Dedifferentiated amniotic fluid mesenchymal stem cell (primary cell): Measurements from ENCODE around the gene MAPK8.

Experiments used
- DNase-seq: peaks from one replicate; pipeline ENCODE4 v3.0.0-alpha.2; 2016; ENCODE audit errors: extremely low spot score

Gene MAPK8

DNA sequence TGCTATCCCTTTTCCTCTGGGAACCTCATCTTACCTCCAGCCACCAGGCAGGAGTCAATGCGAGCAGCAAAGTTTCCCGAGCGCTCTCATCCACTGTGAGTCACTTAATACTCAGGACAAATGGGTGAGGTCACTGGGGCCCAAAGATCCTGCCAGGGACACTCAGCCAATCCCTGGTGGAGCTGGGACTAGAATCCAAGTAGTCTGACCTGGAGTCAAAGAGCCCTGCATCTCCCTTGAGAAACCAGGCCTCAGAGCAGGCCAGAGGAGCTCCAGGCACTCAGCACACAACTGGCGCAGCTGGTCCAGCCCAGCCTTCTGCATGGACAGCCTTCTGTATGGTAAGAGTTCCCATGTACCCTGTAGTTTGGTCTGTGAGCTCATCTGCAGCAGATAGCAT lies 142.3 kb downstream of the MAPK8 start:
- no peak for DNase-seq

DNA sequence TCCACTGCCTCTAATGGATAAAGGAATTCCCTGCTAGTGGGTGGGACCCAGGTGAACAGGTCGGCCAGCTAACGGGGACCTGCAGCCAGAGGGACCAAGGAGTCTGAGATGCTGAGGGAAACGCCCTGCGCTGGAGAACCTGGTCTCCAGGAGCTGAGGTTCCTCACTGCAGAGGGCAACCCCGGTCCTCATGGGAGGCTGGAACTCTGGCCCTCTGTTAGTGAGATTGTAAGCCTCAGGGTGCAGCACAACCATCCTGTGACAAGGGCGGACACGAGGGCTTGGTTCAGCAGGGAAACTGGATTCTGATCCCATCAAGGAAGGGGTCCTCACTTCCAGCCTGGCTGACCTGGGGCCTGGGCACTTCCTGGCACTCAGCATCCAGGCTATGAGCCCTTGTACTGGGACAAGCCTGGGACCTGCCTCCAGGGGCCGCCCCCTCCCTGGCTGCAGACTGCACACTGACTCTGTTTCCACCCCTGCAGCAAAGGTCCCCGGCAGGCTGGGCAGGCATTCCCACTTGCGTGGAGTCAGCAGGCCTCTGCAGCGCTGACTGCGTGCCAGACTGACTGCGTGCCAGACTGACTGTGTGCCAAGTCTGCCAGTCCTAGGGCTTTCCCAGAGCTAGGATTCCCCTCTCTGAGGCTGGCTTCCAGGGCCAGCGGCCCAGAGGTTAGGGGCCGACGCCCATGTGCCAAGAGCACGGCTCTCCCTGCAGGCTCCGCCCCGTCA lies 143.2 kb downstream of the MAPK8 start:
- DNase-seq = no peak

DNA sequence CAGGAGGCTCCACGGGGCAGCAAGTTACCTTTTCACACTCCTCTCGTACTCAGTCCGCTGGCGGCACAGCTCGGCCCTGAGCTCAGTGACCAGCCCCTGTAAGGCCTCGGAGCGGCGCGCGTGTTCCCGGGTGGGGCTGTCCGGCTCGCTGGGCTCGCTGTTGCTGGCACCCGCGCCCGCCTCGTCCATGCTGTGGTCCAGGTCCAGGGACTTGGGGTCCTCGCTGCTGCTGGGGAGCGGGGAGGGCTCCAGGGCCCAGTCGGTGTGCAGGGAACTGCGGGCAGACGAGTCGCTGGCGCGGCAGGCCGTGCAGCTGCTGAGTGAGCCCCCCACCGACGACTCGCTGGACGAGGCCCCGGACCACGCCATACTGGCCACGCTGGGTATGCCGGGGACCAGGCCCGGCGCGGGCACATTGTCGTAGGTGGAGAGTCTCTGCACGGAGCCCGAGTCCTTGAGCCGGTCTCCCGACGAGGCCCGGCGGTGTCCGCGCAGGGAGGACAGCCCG lies 143.8 kb downstream of the MAPK8 start:
- no peak for DNase-seq

DNA sequence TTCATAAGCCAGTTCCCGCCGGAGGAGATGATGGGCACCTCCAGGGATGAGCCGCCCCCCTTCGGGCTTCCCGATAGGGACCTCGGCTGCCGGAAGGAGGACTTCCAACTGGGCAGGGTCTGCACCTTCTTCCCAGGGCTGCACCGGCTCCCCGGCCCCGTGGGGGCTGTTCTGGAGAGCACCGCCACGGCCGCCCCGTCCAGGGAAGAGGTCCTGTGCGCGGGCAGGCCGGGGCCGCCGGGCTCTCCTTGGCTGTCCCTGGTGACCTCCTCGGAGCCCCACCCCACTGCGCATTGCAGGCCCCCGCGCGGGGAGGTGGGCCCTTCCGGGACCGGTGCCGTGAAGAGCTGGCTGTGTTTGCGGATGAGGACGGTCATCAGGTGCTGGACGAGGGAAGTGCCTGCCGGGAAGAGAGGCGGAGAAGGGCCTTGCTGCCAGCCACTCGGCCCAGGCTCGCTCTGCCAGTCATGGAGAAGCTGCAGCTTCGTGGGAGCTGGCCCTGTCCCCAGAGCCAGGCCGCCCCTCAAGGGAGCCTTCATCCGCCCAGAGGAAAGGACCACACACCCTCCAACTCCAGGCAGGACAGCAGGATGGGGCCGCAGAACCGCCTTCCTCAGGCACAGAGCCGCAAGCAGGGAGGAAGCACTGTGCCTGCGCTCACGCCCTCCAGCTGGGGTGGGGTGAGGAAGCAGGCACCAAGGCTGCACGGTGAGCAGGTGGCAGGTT lies 144.4 kb downstream of the MAPK8 start:
- no peak for DNase-seq

DNA sequence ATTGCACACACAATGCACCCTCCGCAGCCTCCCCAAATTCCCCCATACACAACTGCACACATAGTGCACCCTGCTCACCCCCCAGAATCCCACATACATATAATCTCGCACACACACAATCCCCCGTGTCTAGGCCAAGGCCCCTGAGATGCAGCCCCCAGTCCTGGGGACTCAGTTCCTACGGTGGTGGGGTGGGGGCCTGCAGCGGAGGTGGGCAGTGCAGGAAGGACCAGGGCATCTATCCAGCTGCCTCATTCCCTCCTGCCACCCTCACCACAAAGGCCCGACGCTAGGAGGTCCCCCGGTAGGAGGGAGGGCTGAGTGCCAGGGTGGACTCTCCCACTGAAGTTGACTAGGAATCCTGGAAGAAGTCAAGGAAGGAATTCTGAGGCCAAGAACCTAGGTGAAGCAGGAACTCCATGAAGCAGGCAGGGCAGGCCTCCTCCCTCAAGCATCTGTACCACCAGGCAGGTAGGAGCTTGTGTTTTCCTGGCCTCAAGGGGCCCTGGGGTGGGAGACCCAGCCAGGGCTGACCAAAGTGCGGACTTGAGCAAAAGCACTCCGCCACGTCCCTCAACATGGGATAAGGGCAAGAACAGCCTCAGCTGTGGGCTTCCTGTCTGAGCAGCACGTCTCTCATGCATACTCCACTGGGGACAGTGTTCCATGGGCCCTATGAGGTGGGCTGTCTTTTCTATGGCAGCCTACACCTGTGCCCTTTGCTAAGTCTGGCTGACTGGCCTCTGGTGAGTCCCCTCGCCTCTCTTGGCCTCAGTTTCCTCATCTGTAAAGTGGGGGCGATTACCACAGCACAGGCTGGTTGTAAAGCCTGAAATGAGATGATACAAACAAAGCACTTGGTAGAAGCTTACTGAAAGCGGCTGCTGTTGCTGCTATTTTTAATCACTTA lies 145.7 kb downstream of the MAPK8 start:
- no peak for DNase-seq

DNA sequence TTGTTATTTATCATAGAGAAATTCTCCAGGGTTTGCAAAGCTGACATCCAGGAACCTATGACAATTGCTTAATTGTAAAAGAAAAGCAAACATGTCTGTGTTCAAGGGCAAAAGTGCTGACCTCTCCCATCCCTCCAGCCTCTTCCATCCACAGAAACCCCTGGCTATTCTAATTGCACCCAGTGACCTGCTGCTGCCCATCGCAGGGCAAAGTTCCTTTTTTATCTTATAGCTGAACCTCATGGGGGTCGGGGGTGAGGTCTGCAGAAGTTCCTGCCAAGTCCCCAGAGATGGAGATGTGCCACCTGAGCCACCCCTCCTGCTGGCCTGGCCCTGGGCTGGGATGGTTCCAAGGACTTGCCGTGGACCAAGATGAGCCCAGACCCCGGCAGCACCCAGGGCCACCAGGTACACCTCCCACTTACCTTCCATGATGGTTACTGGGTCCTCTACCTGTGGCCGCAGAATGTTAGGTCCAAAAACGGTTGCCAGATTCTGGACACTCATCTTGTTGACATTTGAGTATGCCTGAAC lies 146.5 kb downstream of the MAPK8 start:
- no peak for DNase-seq

DNA sequence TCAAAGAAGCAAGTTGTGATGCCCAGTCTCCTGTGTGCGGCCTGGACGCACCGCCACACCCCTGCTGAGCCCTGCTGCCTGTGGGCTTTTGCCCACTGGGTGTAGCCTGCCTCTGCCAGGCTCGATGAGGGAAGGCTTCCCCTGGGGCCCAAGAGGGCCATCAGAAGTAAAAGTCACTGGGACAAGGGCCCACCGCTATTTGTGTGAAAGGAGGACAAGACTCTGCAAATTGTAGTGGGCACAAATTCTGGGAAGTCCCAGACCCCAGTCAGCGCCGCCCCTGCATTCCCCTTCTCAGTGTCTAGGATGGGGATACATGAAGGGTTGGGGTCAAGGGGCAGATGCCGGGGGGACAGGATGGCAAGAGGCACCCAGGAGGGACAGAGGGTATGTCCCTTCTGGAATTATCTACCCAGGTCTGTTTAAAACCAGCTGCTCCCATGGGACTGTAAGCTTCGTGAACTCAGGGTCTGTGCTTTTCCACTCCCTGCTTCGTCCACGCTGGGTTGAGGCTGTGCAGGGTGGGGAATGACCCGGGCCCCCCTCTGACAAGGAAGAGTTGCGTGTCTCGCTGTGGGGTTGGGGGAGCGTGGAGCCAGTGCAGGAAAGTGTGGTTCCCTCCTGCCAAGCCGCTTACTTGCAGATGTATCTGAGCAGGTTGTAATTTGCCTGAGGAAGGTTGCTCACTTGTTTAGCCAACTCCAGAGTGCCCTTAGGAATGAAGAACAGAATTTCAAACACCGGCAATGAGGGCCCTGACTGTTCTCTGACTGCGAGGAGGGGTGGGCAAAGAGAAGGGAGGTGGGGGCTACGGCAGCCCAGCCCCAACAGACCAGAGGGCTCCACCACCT lies 147.2 kb downstream of the MAPK8 start:
- no peak for DNase-seq

DNA sequence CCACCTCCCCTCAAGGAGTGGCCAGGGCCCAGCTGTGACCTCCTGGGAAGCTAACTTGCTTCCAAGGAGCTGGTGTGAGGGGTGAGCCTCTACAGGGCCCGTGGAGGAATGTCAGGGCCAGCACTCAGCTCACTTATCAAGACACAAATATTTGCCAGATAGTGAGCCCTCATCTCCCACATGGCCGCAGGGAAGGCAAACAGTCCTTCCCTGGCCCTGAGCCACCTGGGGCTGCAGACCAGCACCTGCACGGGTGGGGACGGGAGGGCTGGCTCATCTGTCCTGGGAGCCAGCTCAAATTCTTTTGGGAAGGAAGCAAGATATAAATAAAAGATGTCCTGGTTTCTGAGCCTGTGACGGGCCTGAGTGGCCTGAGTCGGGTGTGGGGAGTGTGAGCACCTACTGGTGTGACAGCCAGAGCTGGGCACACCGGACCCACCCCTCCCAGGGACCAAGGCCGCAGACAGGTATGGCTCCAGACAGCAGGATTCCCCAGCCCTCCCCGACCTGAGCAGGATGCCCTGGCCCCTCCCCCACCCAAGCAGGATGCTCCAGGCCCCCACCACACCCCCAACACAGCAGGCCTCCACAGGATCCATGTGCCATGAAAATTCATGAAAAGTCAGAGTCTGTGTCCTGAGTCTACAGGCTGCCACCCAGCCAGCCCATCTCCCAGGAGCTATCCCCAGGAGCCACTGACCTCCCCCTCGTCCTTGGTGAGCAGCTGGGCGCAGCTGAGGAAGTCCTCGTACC lies 148.0 kb downstream of the MAPK8 start:
- DNase-seq = no peak

DNA sequence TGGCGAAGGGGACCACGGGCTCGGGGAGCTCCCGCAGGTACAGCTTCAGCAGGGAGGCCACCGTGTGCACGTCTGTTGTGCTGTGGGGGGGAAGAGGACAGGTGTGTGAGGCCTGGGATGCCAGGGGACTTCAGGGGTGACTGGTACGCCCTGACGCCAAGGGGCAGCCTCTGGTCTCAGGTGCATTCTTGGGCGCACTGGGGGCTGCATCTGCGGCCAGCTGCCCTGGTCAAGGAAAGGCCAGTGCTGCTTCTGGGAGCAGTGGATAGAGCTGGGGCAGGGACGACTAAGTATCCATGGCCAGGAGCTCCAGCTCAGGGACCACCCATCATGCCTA lies 148.5 kb downstream of the MAPK8 start:
- no peak for DNase-seq

DNA sequence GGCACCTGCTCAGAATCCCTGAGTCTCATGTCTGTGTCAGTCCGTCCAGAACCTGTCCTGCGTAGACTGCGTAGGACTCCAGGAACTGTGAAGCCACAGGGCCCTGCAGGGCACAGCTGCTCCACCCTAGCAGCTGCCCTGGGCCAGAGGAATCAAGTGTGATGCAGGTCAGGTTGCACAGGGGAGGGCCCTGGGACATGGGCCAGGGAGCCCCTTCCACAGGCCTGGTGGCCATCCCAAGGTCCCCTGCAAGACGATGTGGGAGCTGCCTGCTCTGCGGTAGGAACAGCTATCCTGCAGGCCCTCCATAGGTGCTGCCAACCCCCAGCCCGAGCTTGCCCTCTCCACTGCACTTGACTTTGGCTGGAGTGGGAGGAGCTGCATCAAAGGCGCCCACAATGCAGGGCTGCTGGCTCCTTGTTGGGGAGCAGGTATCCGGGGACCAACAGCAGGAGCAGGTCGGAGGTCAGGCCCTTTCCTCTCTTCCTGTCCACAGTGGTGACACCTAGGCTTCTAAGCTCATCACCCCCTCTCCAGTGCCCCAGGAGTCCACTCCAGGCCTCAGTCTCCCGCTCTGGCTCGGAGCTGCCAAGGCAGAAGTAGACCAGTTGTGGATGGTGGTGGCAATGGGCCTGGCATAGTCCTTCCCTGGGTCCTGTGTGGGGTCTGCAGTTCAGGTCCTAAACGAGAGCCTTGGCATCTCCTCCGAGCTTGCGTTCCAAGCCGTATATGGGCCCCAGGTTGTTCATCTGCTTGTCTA lies 149.1 kb downstream of the MAPK8 start:
- no peak for DNase-seq

DNA sequence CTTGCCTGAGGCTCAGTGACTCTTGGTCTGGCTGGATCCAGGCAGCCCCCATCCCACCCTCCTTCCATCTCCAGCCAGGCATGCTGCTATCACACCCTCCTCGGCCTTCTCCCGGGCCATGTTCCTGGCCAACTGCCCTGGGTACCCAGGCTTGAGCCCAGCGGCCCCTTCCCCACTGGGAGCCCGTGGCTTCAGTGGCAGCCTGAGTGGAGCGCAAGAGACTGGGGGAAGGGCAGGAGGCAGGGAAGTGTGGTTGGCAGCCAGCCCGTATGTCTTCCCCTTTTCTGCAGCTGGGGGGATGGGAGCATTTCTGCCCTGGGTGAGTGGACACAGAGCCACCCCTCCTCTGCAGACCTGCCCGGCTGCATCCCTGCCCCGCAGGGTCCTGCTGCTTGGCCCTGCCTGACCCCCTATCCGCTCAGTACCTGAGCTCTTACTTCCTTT lies 149.9 kb downstream of the MAPK8 start:
- no peak for DNase-seq

DNA sequence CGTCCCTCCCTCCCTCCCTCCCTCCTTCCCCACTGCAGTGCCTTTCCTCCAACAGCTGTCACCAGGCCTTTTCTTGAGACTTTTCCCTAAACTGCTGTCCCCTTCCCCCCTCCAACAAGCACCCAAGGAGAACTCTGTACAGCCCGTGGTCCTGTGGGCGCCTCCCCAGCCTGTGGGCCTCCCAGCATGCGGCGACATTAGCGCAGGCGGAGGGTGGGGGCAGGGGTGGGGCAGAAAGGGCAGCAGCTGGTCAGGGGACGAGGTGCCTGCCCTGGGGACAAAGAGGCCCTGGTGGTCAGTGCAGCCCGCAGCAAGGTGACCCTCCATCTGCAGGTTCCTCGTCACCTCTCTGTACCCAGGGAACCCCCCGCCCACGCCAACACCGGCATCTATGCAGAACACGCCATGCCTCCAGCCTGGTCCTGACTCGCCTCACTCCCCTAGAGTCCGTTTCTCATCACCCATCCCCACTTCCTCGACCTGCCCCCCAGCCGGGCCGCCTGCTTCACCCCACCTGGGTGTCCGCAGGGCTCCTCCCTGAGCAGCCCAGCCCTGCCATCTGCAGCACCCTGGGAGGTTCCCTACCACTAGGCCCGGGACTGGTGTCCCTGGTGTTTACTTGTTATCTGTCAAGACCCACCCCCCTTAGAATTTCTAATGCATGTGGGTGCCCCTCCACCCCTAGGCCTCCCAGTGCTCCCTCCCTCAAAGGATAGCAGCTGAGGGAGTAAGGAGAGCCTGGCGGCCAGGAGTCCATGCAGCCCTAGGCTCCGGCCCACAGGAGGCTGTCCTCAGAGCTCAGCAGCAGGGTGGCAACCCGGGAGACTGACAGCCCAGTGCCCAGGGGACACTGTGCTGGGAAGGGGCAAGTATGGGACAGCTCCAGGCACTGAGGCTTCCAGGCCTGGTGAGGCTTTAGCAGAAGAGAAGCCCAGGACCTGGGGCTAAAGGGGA lies 150.6 kb downstream of the MAPK8 start:
- no peak for DNase-seq

DNA sequence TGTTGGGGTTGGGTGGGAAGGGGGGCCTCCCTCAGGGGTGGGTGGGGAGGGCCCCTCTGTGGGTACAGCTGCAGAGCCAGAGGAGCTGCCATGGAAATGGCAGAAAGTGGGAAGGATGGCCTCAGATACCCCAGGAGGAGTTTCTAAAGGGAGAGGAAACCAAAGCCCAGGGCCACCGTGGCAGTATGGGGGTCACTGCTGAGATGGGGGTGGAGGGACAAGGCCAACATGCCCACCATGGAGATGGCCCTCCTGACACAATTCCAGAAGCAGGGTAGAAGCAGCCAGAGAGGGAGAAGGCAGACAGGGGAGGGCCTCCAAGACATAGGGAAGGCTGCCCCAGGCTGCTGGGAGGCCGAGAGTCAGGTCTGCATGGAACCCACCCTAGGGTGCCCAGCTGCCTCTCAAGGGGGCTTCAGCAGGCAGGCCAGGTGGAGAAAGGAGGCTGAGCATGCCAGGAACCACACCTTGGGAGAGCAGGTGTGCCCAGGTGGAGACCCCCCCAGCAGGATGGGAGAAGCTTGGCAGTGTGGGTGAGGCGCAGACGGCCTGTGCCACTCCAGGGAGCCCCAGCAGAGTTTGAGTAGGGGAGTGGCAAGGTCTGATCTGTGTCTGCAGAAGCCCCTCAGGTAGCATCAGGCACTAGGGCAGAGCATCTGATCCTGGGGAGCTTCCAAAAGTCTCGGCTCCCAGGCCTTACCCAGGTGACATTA lies 151.6 kb downstream of the MAPK8 start:
- no peak for DNase-seq

DNA sequence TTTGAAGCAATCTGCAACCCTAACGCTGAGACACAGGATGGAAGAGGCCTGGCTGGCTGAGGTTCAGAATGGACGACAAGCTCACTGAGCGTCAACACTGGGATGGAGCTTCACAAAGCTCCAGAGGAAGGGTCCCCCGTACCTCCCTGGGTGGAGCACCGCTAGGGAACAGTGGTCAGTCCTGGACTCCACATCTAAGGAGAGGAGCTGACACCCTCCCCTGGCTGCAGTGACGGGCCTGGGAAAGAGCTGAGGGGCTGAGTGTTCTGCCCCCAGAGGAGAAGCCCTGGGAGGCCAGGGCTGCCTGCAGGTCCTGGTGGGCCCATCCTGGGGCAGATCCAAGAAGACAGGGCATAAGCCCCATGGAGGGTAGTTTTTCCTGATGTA lies 152.2 kb downstream of the MAPK8 start:
- DNase-seq = no peak

DNA sequence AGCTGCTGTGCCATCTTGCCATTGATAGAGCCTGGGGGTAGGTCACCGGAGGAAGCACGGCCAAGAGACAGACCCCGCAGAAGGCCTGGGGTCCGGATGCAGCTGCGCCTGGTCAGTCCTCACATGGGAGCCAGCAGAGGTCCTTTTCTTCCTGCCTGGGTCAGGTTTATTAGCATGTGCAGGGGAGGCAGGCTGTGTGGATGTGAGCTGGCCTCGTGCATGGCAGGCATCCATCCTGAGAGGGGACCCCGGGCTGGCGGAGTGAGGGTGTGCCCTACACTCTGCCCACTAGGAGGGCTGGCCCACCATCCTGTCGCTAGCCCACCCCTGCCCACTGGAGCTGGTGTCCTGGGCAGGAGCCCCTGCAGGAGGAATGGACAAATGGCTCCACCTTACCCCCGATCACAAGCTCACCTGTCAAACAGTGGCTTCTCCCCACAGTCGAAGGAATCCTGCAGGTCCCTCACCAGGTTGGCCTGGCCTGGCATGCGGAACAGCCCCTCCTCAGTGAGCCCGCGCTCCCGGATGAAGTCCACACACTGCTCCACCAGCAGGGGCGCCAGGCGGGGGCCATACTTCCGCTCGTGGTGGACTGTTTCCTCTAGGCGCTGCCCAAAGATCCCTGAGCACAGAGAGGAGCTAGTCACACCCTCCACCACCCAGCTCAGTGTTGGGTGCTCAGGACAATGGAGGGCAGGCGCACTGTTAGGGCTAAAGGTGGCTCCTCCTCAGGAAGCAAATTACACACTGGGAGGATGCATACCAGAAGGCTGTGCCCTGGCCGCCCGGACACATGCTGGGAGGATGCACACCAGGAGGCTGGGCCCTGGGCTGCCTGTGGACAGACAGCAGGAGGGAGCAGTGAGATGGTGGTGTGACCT lies 153.0 kb downstream of the MAPK8 start:
- DNase-seq = no peak

DNA sequence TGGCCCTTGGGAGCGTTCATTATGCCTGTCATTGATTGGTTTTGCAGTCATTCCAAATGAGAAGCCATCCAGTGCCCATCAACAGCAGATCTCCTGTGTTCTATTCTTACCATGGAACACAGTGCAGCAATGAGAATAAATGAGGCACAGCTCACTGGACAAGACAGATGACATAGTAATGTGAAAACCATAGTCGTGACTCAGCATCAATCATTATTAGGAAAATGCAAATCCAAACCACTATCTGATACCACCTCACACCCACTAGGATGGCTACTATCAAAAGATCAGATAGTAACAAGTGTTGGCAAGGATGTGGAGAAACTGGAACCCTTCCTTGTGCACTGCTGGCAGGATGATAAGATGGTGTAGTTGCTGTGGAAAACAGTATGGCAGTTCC lies 153.7 kb downstream of the MAPK8 start:
- no peak for DNase-seq
